ENCODE measurements around the gene RPGRIP1L. TPM values are rescaled to one million over a fixed set of nuclear protein-coding genes. Genes with fewer than 3 reads are reported as not detected.

The RPGRIP1L gene
- total RNA-seq, 1 donor from 2014 or later: 22.0 TPM

- no peak for TF ChIP-seq CTCF (IDR thresholded peaks at IDR 0.05; ENCODE audit: unreplicated experiment)
- Mint-ChIP-seq H3K27ac (no peak overlapping the region), H3K4me3 (no peak overlapping the region), H3K36me3 (no peaks in the 10 kb centered on the region), H3K4me1 (peaks cover 19% of the 10 kb centered on the region), H3K9me3 (no peaks in the 10 kb centered on the region), H3K27me3 (ENCODE audit: low read depth) (no peaks in the 10 kb centered on the region)
- DNase-seq (ENCODE audit: low spot score in 2 of 2, unreplicated experiment in 2 of 2): no peak
These were observed 34.8 kb downstream of the RPGRIP1L start for GRCh38 chr16:53668869-53669268.

GRCh38 chr16:53666786-53667415, 36.8 kb downstream of the RPGRIP1L start:
- no peak for TF ChIP-seq CTCF (IDR thresholded peaks at IDR 0.05; ENCODE audit: unreplicated experiment)
- DNase-seq (ENCODE audit: low spot score in 2 of 2, unreplicated experiment in 2 of 2): no peak
- Mint-ChIP-seq H3K4me3 (no peak overlapping the region), H3K36me3 (no peaks in the 10 kb centered on the region), H3K4me1 (peaks cover 22% of the 10 kb centered on the region), H3K27ac (no peak overlapping the region), H3K9me3 (no peaks in the 10 kb centered on the region), H3K27me3 (ENCODE audit: low read depth) (no peaks in the 10 kb centered on the region)

- Mint-ChIP-seq H3K4me1 (peaks cover 28% of the 10 kb centered on the region), H3K9me3 (no peaks in the 10 kb centered on the region), H3K27me3 (ENCODE audit: low read depth) (no peaks in the 10 kb centered on the region), H3K36me3 (no peaks in the 10 kb centered on the region), H3K4me3 (no peak overlapping the region), H3K27ac (peak overlapping the region; percentile 75)
- no peak for TF ChIP-seq CTCF (IDR thresholded peaks at IDR 0.05; ENCODE audit: unreplicated experiment)
- no peak for DNase-seq (ENCODE audit: low spot score in 2 of 2, unreplicated experiment in 2 of 2)
These were observed 38.8 kb downstream of the RPGRIP1L start for GRCh38 chr16:53664724-53665345.

GRCh38 chr16:53662072-53662471, 41.6 kb downstream of the RPGRIP1L start:
- H3K27ac Mint-ChIP-seq: no peak overlapping the region
- no peaks in the 10 kb centered on the region for H3K9me3 Mint-ChIP-seq
- no peak for DNase-seq (ENCODE audit: low spot score in 2 of 2, unreplicated experiment in 2 of 2)
- TF ChIP-seq CTCF (IDR thresholded peaks at IDR 0.05; ENCODE audit: unreplicated experiment): no peak
- peaks cover 32% of the 10 kb centered on the region for H3K4me1 Mint-ChIP-seq
- no peaks in the 10 kb centered on the region for H3K27me3 Mint-ChIP-seq (ENCODE audit: low read depth)
- H3K4me3 Mint-ChIP-seq: no peak overlapping the region
- peaks cover 5% of the 10 kb centered on the region for H3K36me3 Mint-ChIP-seq

- H3K36me3 Mint-ChIP-seq: peaks cover 36% of the 10 kb centered on the region
- H3K27ac Mint-ChIP-seq: no peak overlapping the region
- H3K4me3 Mint-ChIP-seq: no peak overlapping the region
- no peak for DNase-seq (ENCODE audit: low spot score in 2 of 2, unreplicated experiment in 2 of 2)
- peaks cover 15% of the 10 kb centered on the region for H3K4me1 Mint-ChIP-seq
- H3K9me3 Mint-ChIP-seq: no peaks in the 10 kb centered on the region
- TF ChIP-seq CTCF (IDR thresholded peaks at IDR 0.05; ENCODE audit: unreplicated experiment): no peak
- H3K27me3 Mint-ChIP-seq (ENCODE audit: low read depth): no peaks in the 10 kb centered on the region
These were observed 48.7 kb downstream of the RPGRIP1L start for GRCh38 chr16:53654946-53655345.

Measured in mesothelial cell of epicardium (in vitro differentiated cells).